ENCODE data around the gene COMMD9.

COMMD9 gene

DNA sequence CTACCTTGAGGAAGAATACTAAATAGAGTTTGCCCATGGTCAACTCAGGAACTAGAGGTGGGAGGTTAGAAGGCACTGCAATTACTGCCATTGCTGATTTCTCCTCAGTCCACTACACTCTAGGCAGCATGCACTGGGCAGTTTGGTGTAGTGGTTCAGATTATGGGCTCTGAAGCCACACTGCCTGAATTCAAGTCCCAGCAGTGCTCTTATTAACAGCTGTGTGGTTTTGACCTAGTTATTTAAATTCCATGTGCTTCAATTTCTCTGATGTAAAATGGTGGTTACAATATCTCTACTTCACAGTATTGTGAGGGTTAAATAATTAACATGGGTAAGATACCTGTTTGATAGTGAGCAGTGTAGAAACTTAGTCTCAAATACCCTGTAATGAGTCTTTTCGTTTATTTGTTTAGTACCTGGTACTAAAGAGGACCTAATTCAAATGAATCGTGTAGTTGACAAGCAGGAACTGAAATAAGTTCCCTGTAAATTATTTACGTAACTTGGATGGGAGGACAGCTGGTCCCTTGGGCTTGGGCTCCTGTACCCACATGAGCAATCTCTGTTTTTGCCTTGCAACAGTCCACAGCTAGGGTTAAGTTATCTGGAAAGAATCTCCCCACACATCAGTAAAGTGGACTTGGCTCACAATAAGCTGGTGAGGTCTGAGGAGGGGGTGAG is 24.7 kb upstream of the COMMD9 start:
- H3K9ac ChIP-seq (ENCODE audit: low read length), result no peak overlapping the region
- no peak for DNase-seq
- H3K27me3 ChIP-seq (replicated peaks; ENCODE audit: insufficient read depth, low read length), result no peaks in the 10 kb centered on the region
- no peaks in the 10 kb centered on the region for H3K4me1 ChIP-seq (ENCODE audit: low read length)
- no peaks in the 10 kb centered on the region for H3F3A ChIP-seq (ENCODE audit: insufficient read depth, low read length)
- no peak overlapping the region for H2AFZ ChIP-seq (ENCODE audit: low read length)
- no peak overlapping the region for H3K4me2 ChIP-seq (ENCODE audit: low read depth, low read length)
- H3K4me3 ChIP-seq (ENCODE audit: low read length), result no peak overlapping the region
- H4K20me1 ChIP-seq (ENCODE audit: insufficient read depth, low read length), result no peaks in the 10 kb centered on the region
- H3K27ac ChIP-seq (ENCODE audit: low read length), result no peak overlapping the region
- H3K36me3 ChIP-seq (replicated peaks; ENCODE audit: insufficient read depth, low read length), result no peaks in the 10 kb centered on the region
- no peaks in the 10 kb centered on the region for H3K9me2 ChIP-seq (replicated peaks; ENCODE audit: insufficient read depth, low read length)
- TF ChIP-seq EZH2 (optimal IDR thresholded peaks at IDR 0.05; ENCODE audit: low read depth, low read length) (no peak), EZH2phosphoT487 (IDR thresholded peaks at IDR 0.05; ENCODE audit: low read length) (no peak)
- TF ChIP-seq, protein P1, sequence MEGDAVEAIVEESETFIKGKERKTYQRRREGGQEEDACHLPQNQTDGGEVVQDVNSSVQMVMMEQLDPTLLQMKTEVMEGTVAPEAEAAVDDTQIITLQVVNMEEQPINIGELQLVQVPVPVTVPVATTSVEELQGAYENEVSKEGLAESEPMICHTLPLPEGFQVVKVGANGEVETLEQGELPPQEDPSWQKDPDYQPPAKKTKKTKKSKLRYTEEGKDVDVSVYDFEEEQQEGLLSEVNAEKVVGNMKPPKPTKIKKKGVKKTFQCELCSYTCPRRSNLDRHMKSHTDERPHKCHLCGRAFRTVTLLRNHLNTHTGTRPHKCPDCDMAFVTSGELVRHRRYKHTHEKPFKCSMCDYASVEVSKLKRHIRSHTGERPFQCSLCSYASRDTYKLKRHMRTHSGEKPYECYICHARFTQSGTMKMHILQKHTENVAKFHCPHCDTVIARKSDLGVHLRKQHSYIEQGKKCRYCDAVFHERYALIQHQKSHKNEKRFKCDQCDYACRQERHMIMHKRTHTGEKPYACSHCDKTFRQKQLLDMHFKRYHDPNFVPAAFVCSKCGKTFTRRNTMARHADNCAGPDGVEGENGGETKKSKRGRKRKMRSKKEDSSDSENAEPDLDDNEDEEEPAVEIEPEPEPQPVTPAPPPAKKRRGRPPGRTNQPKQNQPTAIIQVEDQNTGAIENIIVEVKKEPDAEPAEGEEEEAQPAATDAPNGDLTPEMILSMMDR (IDR thresholded peaks at IDR 0.05; ENCODE audit: low read length), result no peak
- no peaks in the 10 kb centered on the region for H3K9me3 ChIP-seq (replicated peaks; ENCODE audit: insufficient read depth, low read length)
- H3K79me2 ChIP-seq (ENCODE audit: low read length), result no peaks in the 10 kb centered on the region

DNA sequence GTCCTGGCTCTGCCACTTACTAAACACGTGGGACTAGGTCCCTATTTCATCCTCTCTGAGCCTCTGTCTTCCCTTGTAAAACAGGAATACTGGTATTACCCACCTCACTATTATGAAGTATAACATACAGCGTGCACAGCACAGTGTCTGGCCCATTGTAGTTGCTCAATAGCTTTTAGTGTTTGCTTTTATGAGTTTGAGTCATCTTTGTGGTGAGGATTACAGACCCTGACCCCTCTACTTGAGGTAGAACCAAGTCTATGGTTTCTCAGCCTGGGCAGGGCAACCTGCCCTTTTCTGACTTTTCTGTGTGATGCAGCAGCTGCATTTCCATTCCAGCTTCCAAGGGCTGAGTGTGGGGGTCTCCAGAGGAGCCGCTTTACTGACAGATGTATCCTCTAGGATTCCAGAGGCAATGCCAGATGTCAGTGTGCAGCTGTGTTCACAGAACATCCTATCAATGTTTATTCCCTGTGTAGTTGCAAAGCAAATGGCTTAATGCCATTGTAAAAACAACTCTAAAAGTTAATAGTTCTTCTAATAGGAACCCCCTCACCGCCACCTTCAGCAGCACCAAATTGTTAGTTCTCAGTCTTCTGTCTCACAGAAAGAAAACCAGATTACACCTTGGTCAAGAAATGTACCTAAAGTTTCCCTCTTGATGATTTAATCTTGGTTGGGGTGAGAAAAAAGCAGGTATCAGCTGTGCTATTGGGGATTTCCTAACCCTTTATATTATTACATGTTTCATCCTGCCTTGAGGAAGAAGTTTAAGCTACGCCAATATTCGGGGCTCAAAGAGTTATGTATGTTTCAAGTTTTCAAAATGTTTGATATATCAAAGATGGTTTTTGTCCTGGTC is 23.6 kb upstream of the COMMD9 start:
- no peaks in the 10 kb centered on the region for H4K20me1 ChIP-seq (ENCODE audit: insufficient read depth, low read length)
- no peaks in the 10 kb centered on the region for H3K4me1 ChIP-seq (ENCODE audit: low read length)
- no peak overlapping the region for H3K9ac ChIP-seq (ENCODE audit: low read length)
- no peaks in the 10 kb centered on the region for H3K9me2 ChIP-seq (replicated peaks; ENCODE audit: insufficient read depth, low read length)
- no peaks in the 10 kb centered on the region for H3K79me2 ChIP-seq (ENCODE audit: low read length)
- no peak overlapping the region for H3K4me2 ChIP-seq (ENCODE audit: low read depth, low read length)
- H3K4me3 ChIP-seq (ENCODE audit: low read length), result no peak overlapping the region
- H2AFZ ChIP-seq (ENCODE audit: low read length), result no peak overlapping the region
- no peaks in the 10 kb centered on the region for H3K9me3 ChIP-seq (replicated peaks; ENCODE audit: insufficient read depth, low read length)
- H3K36me3 ChIP-seq (replicated peaks; ENCODE audit: insufficient read depth, low read length), result no peaks in the 10 kb centered on the region
- no peaks in the 10 kb centered on the region for H3K27me3 ChIP-seq (replicated peaks; ENCODE audit: insufficient read depth, low read length)
- no peak for DNase-seq
- H3K27ac ChIP-seq (ENCODE audit: low read length), result no peak overlapping the region
- TF ChIP-seq, protein P1 (IDR thresholded peaks at IDR 0.05; ENCODE audit: low read length), result no peak
- no peak for TF ChIP-seq EZH2phosphoT487 (IDR thresholded peaks at IDR 0.05; ENCODE audit: low read length)
- no peak for TF ChIP-seq EZH2 (optimal IDR thresholded peaks at IDR 0.05; ENCODE audit: low read depth, low read length)
- no peaks in the 10 kb centered on the region for H3F3A ChIP-seq (ENCODE audit: insufficient read depth, low read length)

DNA sequence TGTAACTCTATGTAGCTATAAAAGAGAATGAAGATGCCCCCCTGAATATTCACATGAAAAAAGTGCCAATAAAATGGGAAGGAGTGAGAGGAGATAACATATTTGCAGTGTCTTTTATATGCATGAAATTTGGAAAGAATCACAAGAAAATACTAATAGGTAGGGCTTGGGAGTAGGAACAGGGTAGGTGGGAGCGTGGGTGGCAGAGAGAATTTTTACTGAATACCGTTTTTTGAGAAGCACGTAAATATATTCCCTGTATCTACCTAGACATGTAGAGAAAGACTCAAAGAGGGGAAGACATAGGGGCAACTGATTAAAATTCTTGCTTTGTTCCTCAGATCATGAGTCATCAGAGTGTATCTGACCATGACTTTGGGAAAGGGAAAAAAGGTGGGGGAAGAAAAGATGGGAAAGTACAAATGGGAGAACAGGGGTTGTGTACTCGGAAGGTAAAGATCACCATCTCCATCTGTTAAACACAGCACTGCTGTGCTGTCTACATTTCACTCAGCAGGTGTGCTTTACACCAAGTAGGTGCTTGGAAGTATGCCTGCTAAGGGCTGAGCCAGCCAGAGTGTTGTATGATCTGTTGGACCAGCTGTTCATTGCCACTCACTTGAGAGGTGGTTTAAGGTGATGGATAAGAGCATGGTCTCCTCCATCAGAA is 22.8 kb upstream of the COMMD9 start:
- H3K9me2 ChIP-seq (replicated peaks; ENCODE audit: insufficient read depth, low read length), result no peaks in the 10 kb centered on the region
- no peak for TF ChIP-seq EZH2 (optimal IDR thresholded peaks at IDR 0.05; ENCODE audit: low read depth, low read length)
- no peak for TF ChIP-seq EZH2phosphoT487 (IDR thresholded peaks at IDR 0.05; ENCODE audit: low read length)
- TF ChIP-seq, protein P1 (IDR thresholded peaks at IDR 0.05; ENCODE audit: low read length), result no peak
- no peaks in the 10 kb centered on the region for H3F3A ChIP-seq (ENCODE audit: insufficient read depth, low read length)
- no peaks in the 10 kb centered on the region for H3K79me2 ChIP-seq (ENCODE audit: low read length)
- H4K20me1 ChIP-seq (ENCODE audit: insufficient read depth, low read length), result no peaks in the 10 kb centered on the region
- no peak overlapping the region for H3K4me2 ChIP-seq (ENCODE audit: low read depth, low read length)
- H3K27ac ChIP-seq (ENCODE audit: low read length), result no peak overlapping the region
- no peak overlapping the region for H3K4me3 ChIP-seq (ENCODE audit: low read length)
- no peak overlapping the region for H2AFZ ChIP-seq (ENCODE audit: low read length)
- H3K9ac ChIP-seq (ENCODE audit: low read length), result no peak overlapping the region
- H3K4me1 ChIP-seq (ENCODE audit: low read length), result no peaks in the 10 kb centered on the region
- no peak for DNase-seq
- no peaks in the 10 kb centered on the region for H3K27me3 ChIP-seq (replicated peaks; ENCODE audit: insufficient read depth, low read length)
- no peaks in the 10 kb centered on the region for H3K36me3 ChIP-seq (replicated peaks; ENCODE audit: insufficient read depth, low read length)
- H3K9me3 ChIP-seq (replicated peaks; ENCODE audit: insufficient read depth, low read length), result no peaks in the 10 kb centered on the region

All from MM.1S (cell line).